Measurements from ENCODE around the gene CHRNB2.
"Not testable (repeated sequence)": the region's sequence is repeated elsewhere in the genome, so short reads cannot be mapped to it uniquely, and the experiment has no call there.

The CHRNB2 gene

GRCh38 chr1:154529308-154529707, 38.3 kb upstream of the CHRNB2 start:
- TF ChIP-seq EZH2phosphoT487 (IDR thresholded peaks at IDR 0.05; ENCODE audit: borderline replicate concordance) (no peak), CTCF (conservative IDR thresholded peaks at IDR 0.05; ENCODE audit: low read length) (no peak)
- no peaks in the 10 kb centered on the region for H3K27me3 ChIP-seq (ENCODE audit: insufficient read depth, low read length, poor library complexity, severe bottlenecking)

GRCh38 chr1:154531950-154532349, 35.6 kb upstream of the CHRNB2 start:
- not testable (repeated sequence) for H3K27me3 ChIP-seq (ENCODE audit: insufficient read depth, low read length, poor library complexity, severe bottlenecking); H3K4me1 ChIP-seq (ENCODE audit: insufficient read depth, low read length, poor library complexity, severe bottlenecking); H3K4me3 ChIP-seq (ENCODE audit: low read length, poor library complexity, severe bottlenecking); H3K9ac ChIP-seq (ENCODE audit: low read depth, low read length, poor library complexity, severe bottlenecking); H3K9me2 ChIP-seq (replicated peaks; ENCODE audit: low read depth, low read length); H3K79me2 ChIP-seq (ENCODE audit: insufficient read depth, low read length); H3K9me3 ChIP-seq (ENCODE audit: insufficient read depth, low read depth, low read length); H3K36me3 ChIP-seq (ENCODE audit: insufficient read depth, low read length); H3F3A ChIP-seq (ENCODE audit: low read depth); H2AFZ ChIP-seq (ENCODE audit: low read length); H3K4me2 ChIP-seq (ENCODE audit: low read depth, low read length, poor library complexity, severe bottlenecking); H4K20me1 ChIP-seq (ENCODE audit: insufficient read depth, low read length, poor library complexity, severe bottlenecking)

More at GRCh38 chr1:154529308-154529707, 38.3 kb upstream of the CHRNB2 start:
- H3K4me2 ChIP-seq (ENCODE audit: low read depth, low read length, poor library complexity, severe bottlenecking): no peak overlapping the region
- no peak overlapping the region for H2AFZ ChIP-seq (ENCODE audit: low read length)
- no peaks in the 10 kb centered on the region for H3K79me2 ChIP-seq (ENCODE audit: insufficient read depth, low read length)
- H3K9me3 ChIP-seq (ENCODE audit: insufficient read depth, low read depth, low read length): no peaks in the 10 kb centered on the region
- no peaks in the 10 kb centered on the region for H4K20me1 ChIP-seq (ENCODE audit: insufficient read depth, low read length, poor library complexity, severe bottlenecking)
- H3K4me3 ChIP-seq (ENCODE audit: low read length, poor library complexity, severe bottlenecking): no peak overlapping the region
- H3K4me1 ChIP-seq (ENCODE audit: insufficient read depth, low read length, poor library complexity, severe bottlenecking): no peaks in the 10 kb centered on the region
- no peaks in the 10 kb centered on the region for H3K9me2 ChIP-seq (replicated peaks; ENCODE audit: low read depth, low read length)
- no peaks in the 10 kb centered on the region for H3K36me3 ChIP-seq (ENCODE audit: insufficient read depth, low read length)
- no peaks in the 10 kb centered on the region for H3F3A ChIP-seq (ENCODE audit: low read depth)
- no peak overlapping the region for H3K9ac ChIP-seq (ENCODE audit: low read depth, low read length, poor library complexity, severe bottlenecking)

- no peak for TF ChIP-seq EZH2phosphoT487 (IDR thresholded peaks at IDR 0.05; ENCODE audit: borderline replicate concordance)
- TF ChIP-seq CTCF (conservative IDR thresholded peaks at IDR 0.05; ENCODE audit: low read length): peak; percentile 62
- Histone ChIP-seq H3K4me2 (ENCODE audit: low read depth, low read length, poor library complexity, severe bottlenecking) (no peak overlapping the region), H3K27me3 (ENCODE audit: insufficient read depth, low read length, poor library complexity, severe bottlenecking) (no peaks in the 10 kb centered on the region), H3K4me1 (ENCODE audit: insufficient read depth, low read length, poor library complexity, severe bottlenecking) (no peaks in the 10 kb centered on the region), H3K79me2 (ENCODE audit: insufficient read depth, low read length) (no peaks in the 10 kb centered on the region), H2AFZ (ENCODE audit: low read length) (no peak overlapping the region), H4K20me1 (ENCODE audit: insufficient read depth, low read length, poor library complexity, severe bottlenecking) (no peaks in the 10 kb centered on the region), H3K9me3 (ENCODE audit: insufficient read depth, low read depth, low read length) (no peaks in the 10 kb centered on the region), H3K4me3 (ENCODE audit: low read length, poor library complexity, severe bottlenecking) (no peak overlapping the region), H3K9ac (ENCODE audit: low read depth, low read length, poor library complexity, severe bottlenecking) (no peak overlapping the region), H3K9me2 (replicated peaks; ENCODE audit: low read depth, low read length) (no peaks in the 10 kb centered on the region), H3F3A (ENCODE audit: low read depth) (no peaks in the 10 kb centered on the region), H3K36me3 (ENCODE audit: insufficient read depth, low read length) (no peaks in the 10 kb centered on the region)
Measured at GRCh38 chr1:154533952-154534844, 33.4 kb upstream of the CHRNB2 start.

GRCh38 chr1:154536570-154536969, 31.0 kb upstream of the CHRNB2 start:
- Histone ChIP-seq H3K4me3 (ENCODE audit: low read length, poor library complexity, severe bottlenecking) (no peak overlapping the region), H3K9me2 (replicated peaks; ENCODE audit: low read depth, low read length) (no peaks in the 10 kb centered on the region), H2AFZ (ENCODE audit: low read length) (no peak overlapping the region), H3K9ac (ENCODE audit: low read depth, low read length, poor library complexity, severe bottlenecking) (no peak overlapping the region), H4K20me1 (ENCODE audit: insufficient read depth, low read length, poor library complexity, severe bottlenecking) (no peaks in the 10 kb centered on the region), H3K9me3 (ENCODE audit: insufficient read depth, low read depth, low read length) (no peaks in the 10 kb centered on the region), H3K79me2 (ENCODE audit: insufficient read depth, low read length) (no peaks in the 10 kb centered on the region), H3F3A (ENCODE audit: low read depth) (no peaks in the 10 kb centered on the region), H3K36me3 (ENCODE audit: insufficient read depth, low read length) (no peaks in the 10 kb centered on the region), H3K4me1 (ENCODE audit: insufficient read depth, low read length, poor library complexity, severe bottlenecking) (no peaks in the 10 kb centered on the region), H3K4me2 (ENCODE audit: low read depth, low read length, poor library complexity, severe bottlenecking) (no peak overlapping the region), H3K27me3 (ENCODE audit: insufficient read depth, low read length, poor library complexity, severe bottlenecking) (no peaks in the 10 kb centered on the region)
- no peak for TF ChIP-seq CTCF (conservative IDR thresholded peaks at IDR 0.05; ENCODE audit: low read length)
- TF ChIP-seq EZH2phosphoT487 (IDR thresholded peaks at IDR 0.05; ENCODE audit: borderline replicate concordance): no peak
